ENCODE results near the gene C1orf115.

The C1orf115 gene

GRCh38 chr1:220690140-220691052 lies at the start of gene C1orf115:
Gene C1orf115 (plus strand): TSS chr1:220690363. CDS start chr1:220690403, 40 bp downstream.
- Histone ChIP-seq H3K9ac (ENCODE audit: low read length) (peak within 1 kb of the TSS; percentile 41), H3K4me1 (ENCODE audit: control insufficient read depth, insufficient read depth, low read length) (peaks cover 3% of the 10 kb centered on the region), H3K27ac (ENCODE audit: low read depth, low read length) (no peak within 1 kb of the TSS), H3K4me3 (ENCODE audit: low read length) (peak within 1 kb of the TSS; percentile 74), H3K27me3 (ENCODE audit: control insufficient read depth, insufficient read depth, low read length) (no peaks in the 10 kb centered on the region), H3K36me3 (ENCODE audit: control insufficient read depth, insufficient read depth, low read length) (no peaks in the 10 kb centered on the region)

GRCh38 chr1:220642285-220642684 lies 47.9 kb upstream of the C1orf115 start:
- H3K36me3 ChIP-seq (ENCODE audit: control insufficient read depth, insufficient read depth, low read length): no peaks in the 10 kb centered on the region
- H3K27ac ChIP-seq (ENCODE audit: low read depth, low read length): no peak overlapping the region
- H3K27me3 ChIP-seq (ENCODE audit: control insufficient read depth, insufficient read depth, low read length): no peaks in the 10 kb centered on the region
- H3K4me3 ChIP-seq (ENCODE audit: low read length): no peak overlapping the region
- H3K4me1 ChIP-seq (ENCODE audit: control insufficient read depth, insufficient read depth, low read length): no peaks in the 10 kb centered on the region
- no peak overlapping the region for H3K9ac ChIP-seq (ENCODE audit: low read length)

DNA sequence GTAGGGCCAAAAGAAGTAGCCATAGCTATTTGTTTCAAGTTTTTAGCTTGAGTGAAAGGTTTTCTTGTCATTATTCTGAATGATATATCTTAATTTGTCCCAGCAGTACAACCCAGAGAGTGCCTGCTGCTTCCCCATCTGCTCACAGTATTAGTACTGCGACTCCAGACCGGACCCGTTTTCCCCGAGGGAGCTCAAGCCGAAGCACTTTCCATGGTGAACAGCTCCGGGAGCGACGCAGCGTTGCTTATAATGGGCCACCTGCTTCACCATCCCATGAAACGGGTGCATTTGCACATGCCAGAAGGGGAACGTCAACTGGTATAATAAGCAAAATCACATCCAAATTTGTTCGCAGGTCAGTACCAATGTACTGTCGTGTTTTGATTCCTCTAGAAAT lies 37.2 kb upstream of the C1orf115 start:
- Histone ChIP-seq H3K36me3 (ENCODE audit: control insufficient read depth, insufficient read depth, low read length) (peaks cover 5% of the 10 kb centered on the region), H3K27me3 (ENCODE audit: control insufficient read depth, insufficient read depth, low read length) (no peaks in the 10 kb centered on the region), H3K27ac (ENCODE audit: low read depth, low read length) (no peak overlapping the region), H3K4me3 (ENCODE audit: low read length) (no peak overlapping the region), H3K4me1 (ENCODE audit: control insufficient read depth, insufficient read depth, low read length) (no peaks in the 10 kb centered on the region), H3K9ac (ENCODE audit: low read length) (no peak overlapping the region)

DNA sequence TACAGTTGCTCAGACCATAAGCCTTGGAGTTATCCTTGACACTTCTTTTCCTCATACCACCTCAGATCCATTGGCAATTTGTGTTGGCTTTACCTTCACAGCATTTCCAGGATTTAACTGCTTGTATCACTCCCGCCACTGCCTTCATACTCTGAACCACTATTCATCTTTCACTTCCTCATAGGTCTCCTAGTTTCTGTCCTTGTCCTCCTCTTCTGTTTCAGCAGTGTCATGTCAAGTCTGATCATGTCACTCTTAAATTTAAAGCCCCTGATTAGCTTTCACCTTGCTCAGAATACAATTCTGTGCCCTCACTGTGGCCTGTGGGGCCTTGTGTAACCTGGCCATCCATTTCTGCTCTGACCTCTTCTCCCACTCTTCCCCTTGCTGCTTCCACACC lies 34.7 kb upstream of the C1orf115 start:
- Histone ChIP-seq H3K27ac (ENCODE audit: low read depth, low read length) (no peak overlapping the region), H3K4me1 (ENCODE audit: control insufficient read depth, insufficient read depth, low read length) (no peaks in the 10 kb centered on the region), H3K4me3 (ENCODE audit: low read length) (no peak overlapping the region), H3K9ac (ENCODE audit: low read length) (no peak overlapping the region), H3K36me3 (ENCODE audit: control insufficient read depth, insufficient read depth, low read length) (peaks cover 5% of the 10 kb centered on the region), H3K27me3 (ENCODE audit: control insufficient read depth, insufficient read depth, low read length) (no peaks in the 10 kb centered on the region)

DNA sequence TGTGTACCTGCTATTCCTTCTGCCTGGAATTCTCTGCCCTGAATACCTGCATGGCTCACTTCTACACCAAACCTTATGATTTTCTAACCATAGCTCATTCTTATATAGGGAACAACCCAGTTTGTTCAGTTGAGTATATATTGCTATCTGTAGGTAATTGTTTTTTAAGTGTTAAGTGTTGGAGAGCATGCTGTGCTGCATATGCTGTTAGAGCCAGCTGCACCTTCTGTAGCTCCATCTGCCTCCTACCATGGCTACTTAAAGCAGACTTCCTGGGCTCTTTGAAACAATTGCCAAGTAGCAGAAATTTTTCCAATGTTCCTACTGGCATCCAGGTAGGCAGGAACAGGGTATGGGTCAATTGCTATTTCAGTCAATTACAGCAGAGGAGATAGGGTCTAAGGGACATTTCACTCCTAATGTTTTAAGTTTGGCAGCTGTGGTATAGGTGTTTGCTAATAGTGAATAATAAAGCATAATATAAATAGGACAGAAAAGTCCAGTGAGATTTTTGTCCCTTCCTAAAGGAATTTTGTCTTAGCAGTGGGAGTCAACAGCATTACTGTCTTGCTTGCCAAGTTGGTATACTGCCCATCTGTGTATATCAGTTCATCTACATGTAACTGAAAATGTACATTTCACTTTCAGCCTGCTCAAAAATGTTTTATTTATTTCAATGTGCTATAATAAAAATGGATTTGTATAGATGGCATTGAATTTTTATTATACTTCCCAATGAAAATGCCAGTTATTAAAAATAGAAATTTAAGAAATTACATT lies 34.0 kb upstream of the C1orf115 start:
- no peak overlapping the region for H3K4me3 ChIP-seq (ENCODE audit: low read length)
- H3K27me3 ChIP-seq (ENCODE audit: control insufficient read depth, insufficient read depth, low read length): no peaks in the 10 kb centered on the region
- H3K9ac ChIP-seq (ENCODE audit: low read length): no peak overlapping the region
- H3K36me3 ChIP-seq (ENCODE audit: control insufficient read depth, insufficient read depth, low read length): peaks cover 5% of the 10 kb centered on the region
- H3K4me1 ChIP-seq (ENCODE audit: control insufficient read depth, insufficient read depth, low read length): no peaks in the 10 kb centered on the region
- no peak overlapping the region for H3K27ac ChIP-seq (ENCODE audit: low read depth, low read length)

- H3K4me1 ChIP-seq (ENCODE audit: control insufficient read depth, insufficient read depth, low read length): no peaks in the 10 kb centered on the region
Observed at GRCh38 chr1:220666349-220666748, 23.8 kb upstream of the C1orf115 start.

GRCh38 chr1:220669005-220669404 lies 21.2 kb upstream of the C1orf115 start:
- no peak overlapping the region for H3K4me3 ChIP-seq (ENCODE audit: low read length)
- H3K36me3 ChIP-seq (ENCODE audit: control insufficient read depth, insufficient read depth, low read length): no peaks in the 10 kb centered on the region
- no peaks in the 10 kb centered on the region for H3K27me3 ChIP-seq (ENCODE audit: control insufficient read depth, insufficient read depth, low read length)
- no peak overlapping the region for H3K9ac ChIP-seq (ENCODE audit: low read length)
- H3K4me1 ChIP-seq (ENCODE audit: control insufficient read depth, insufficient read depth, low read length): no peaks in the 10 kb centered on the region
- no peak overlapping the region for H3K27ac ChIP-seq (ENCODE audit: low read depth, low read length)

More at GRCh38 chr1:220666349-220666748, 23.8 kb upstream of the C1orf115 start:
- no peaks in the 10 kb centered on the region for H3K27me3 ChIP-seq (ENCODE audit: control insufficient read depth, insufficient read depth, low read length)
- no peak overlapping the region for H3K9ac ChIP-seq (ENCODE audit: low read length)
- H3K36me3 ChIP-seq (ENCODE audit: control insufficient read depth, insufficient read depth, low read length): no peaks in the 10 kb centered on the region
- no peak overlapping the region for H3K27ac ChIP-seq (ENCODE audit: low read depth, low read length)
- H3K4me3 ChIP-seq (ENCODE audit: low read length): no peak overlapping the region

DNA sequence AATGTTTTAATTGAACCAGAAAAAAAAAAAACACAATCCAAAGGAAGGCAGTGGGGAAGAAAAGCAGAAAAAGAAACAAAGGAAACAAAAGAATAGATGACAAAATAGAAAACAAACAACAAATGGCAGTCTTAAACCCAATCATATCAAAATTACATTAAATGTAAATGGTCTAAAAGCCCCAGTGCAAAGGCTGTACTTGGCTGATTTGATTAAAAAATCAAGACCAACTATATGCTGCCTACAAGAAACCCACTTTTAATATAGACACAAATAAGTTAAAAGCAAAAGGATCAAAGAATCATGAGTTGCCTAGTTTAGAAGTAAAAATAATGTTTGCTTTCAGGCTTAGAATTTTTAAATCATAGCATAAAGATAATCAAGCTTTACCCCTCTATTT lies 19.8 kb upstream of the C1orf115 start:
- no peak overlapping the region for H3K9ac ChIP-seq (ENCODE audit: low read length)
- H3K36me3 ChIP-seq (ENCODE audit: control insufficient read depth, insufficient read depth, low read length): no peaks in the 10 kb centered on the region

DNA sequence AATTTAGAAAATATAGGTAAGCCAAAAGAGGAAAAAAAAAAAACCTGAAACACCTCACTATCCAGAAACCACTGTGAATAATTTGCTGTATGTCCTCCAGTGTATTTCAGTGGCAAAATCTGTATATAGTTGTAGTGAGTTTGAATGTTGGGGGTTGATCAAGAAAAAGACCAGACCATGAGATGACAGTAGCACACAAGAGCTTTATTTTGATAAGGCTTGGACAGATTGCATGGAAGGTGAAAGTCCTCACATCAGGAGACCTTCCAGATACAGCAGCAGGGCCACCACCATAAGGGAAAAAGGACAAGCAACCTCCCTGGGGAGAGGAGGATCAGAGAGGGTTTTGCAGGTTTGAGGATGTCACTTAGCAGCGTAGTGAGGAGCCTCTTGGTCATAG lies 16.2 kb upstream of the C1orf115 start:
- H3K27ac ChIP-seq (ENCODE audit: low read depth, low read length): no peak overlapping the region
- no peaks in the 10 kb centered on the region for H3K36me3 ChIP-seq (ENCODE audit: control insufficient read depth, insufficient read depth, low read length)
- no peak overlapping the region for H3K4me3 ChIP-seq (ENCODE audit: low read length)
- no peaks in the 10 kb centered on the region for H3K4me1 ChIP-seq (ENCODE audit: control insufficient read depth, insufficient read depth, low read length)
- no peaks in the 10 kb centered on the region for H3K27me3 ChIP-seq (ENCODE audit: control insufficient read depth, insufficient read depth, low read length)
- H3K9ac ChIP-seq (ENCODE audit: low read length): no peak overlapping the region

More for the DNA sequence above, 19.8 kb upstream of the C1orf115 start:
- Histone ChIP-seq H3K4me1 (ENCODE audit: control insufficient read depth, insufficient read depth, low read length) (no peaks in the 10 kb centered on the region), H3K27me3 (ENCODE audit: control insufficient read depth, insufficient read depth, low read length) (no peaks in the 10 kb centered on the region), H3K27ac (ENCODE audit: low read depth, low read length) (no peak overlapping the region), H3K4me3 (ENCODE audit: low read length) (no peak overlapping the region)

DNA sequence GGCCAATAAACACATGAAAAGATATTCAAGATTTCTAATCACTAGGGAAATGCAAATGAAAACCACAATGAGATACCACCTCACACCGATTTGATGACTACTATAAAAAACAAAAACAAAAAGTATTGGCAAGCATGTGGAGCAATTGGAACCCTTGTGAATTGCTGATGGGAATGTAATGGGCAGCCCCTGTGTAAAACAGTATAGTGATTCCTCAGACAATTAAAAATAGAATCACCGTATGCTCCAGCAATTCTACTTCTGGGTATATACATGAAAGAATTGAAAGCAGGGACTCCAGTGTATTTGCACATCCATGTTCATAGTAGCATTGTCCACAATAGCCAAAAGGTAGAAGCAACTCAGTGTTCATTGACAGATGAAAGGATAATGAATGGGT lies 12.9 kb upstream of the C1orf115 start:
- Histone ChIP-seq H3K9ac (ENCODE audit: low read length) (no peak overlapping the region), H3K27ac (ENCODE audit: low read depth, low read length) (no peak overlapping the region), H3K36me3 (ENCODE audit: control insufficient read depth, insufficient read depth, low read length) (no peaks in the 10 kb centered on the region), H3K4me3 (ENCODE audit: low read length) (no peak overlapping the region), H3K4me1 (ENCODE audit: control insufficient read depth, insufficient read depth, low read length) (peaks cover 3% of the 10 kb centered on the region), H3K27me3 (ENCODE audit: control insufficient read depth, insufficient read depth, low read length) (no peaks in the 10 kb centered on the region)

GRCh38 chr1:220680085-220680687 lies 10.0 kb upstream of the C1orf115 start:
- Histone ChIP-seq H3K36me3 (ENCODE audit: control insufficient read depth, insufficient read depth, low read length) (no peaks in the 10 kb centered on the region), H3K27me3 (ENCODE audit: control insufficient read depth, insufficient read depth, low read length) (no peaks in the 10 kb centered on the region), H3K27ac (ENCODE audit: low read depth, low read length) (no peak overlapping the region), H3K4me3 (ENCODE audit: low read length) (no peak overlapping the region), H3K4me1 (ENCODE audit: control insufficient read depth, insufficient read depth, low read length) (peaks cover 3% of the 10 kb centered on the region), H3K9ac (ENCODE audit: low read length) (no peak overlapping the region)

GRCh38 chr1:220681220-220681880 lies 8.8 kb upstream of the C1orf115 start:
- Histone ChIP-seq H3K36me3 (ENCODE audit: control insufficient read depth, insufficient read depth, low read length) (no peaks in the 10 kb centered on the region), H3K9ac (ENCODE audit: low read length) (no peak overlapping the region), H3K4me1 (ENCODE audit: control insufficient read depth, insufficient read depth, low read length) (peaks cover 3% of the 10 kb centered on the region), H3K27ac (ENCODE audit: low read depth, low read length) (no peak overlapping the region), H3K27me3 (ENCODE audit: control insufficient read depth, insufficient read depth, low read length) (no peaks in the 10 kb centered on the region), H3K4me3 (ENCODE audit: low read length) (no peak overlapping the region)

Data from rectal smooth muscle tissue (tissue), 1 donor.